ENCODE measurements around the gene CTU1.
A peak's percentile ranks its signal among the peaks of the same experiment; 100 is the strongest.

DNA sequence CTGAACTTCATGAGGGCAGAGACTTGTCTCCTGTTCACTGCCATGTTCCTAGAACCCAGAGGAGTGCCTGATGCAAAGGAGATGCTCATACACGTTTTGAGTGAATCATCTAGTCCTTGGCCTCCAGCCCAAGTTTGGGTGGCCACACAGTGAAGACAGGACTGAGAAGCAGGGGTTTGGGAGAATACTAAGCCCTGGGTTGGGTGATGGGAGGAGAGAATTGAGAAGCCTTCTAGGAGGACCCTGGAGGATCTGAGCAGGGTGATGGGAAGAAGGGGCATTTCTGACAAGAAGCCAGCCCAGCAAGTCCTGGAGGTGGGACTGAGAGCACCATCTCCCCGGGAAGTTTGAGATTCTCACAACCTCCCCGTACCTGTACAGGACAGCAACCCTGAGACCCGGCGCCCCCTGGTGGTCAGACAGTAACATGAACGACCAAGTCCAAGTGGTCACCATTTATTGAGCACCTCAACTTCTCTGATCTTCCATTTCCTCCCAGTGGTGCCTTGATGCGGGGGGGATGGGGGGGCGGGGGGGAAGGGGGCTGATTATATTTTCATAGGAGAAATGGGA, 11.0 kb downstream of the CTU1 start:
- TF ChIP-seq, protein P1, sequence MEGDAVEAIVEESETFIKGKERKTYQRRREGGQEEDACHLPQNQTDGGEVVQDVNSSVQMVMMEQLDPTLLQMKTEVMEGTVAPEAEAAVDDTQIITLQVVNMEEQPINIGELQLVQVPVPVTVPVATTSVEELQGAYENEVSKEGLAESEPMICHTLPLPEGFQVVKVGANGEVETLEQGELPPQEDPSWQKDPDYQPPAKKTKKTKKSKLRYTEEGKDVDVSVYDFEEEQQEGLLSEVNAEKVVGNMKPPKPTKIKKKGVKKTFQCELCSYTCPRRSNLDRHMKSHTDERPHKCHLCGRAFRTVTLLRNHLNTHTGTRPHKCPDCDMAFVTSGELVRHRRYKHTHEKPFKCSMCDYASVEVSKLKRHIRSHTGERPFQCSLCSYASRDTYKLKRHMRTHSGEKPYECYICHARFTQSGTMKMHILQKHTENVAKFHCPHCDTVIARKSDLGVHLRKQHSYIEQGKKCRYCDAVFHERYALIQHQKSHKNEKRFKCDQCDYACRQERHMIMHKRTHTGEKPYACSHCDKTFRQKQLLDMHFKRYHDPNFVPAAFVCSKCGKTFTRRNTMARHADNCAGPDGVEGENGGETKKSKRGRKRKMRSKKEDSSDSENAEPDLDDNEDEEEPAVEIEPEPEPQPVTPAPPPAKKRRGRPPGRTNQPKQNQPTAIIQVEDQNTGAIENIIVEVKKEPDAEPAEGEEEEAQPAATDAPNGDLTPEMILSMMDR (conservative IDR thresholded peaks at IDR 0.05), result peak; percentile 71
- no peak for TF ChIP-seq ZFX (IDR thresholded peaks at IDR 0.05)
